OCI-LY7 (cell line): ENCODE measurements around the gene MTUS2. TPM values are rescaled to one million over a fixed set of nuclear protein-coding genes. Genes with fewer than 3 reads are reported as not detected.

Source experiments
- BruUV-seq: library from RNA; stranded (reverse); fragments of 400-500 nt; replicated peaks from 2 replicates; lab custom pipeline; 2021; lab: Mats Ljungman, UMichigan
- CTCF ChIA-PET: fragments of 300-600 bp; sonication (Branson Sonifier 250); formaldehyde crosslinking; loops from one replicate; lab custom pipeline; 2022; ENCODE audit warnings: antibody characterized with exemption; ENCODE audit not compliant: unreplicated experiment; lab: Charles Lee
- POLR2A ChIA-PET: fragments of 300-600 bp; sonication (Branson Sonifier 250); formaldehyde crosslinking; loops from one replicate; lab custom pipeline; 2022; ENCODE audit warnings: antibody characterized with exemption; lab: Charles Lee
- DNase-seq: peaks from one replicate; pipeline ENCODE4 v3.0.0-alpha.2; 2015; ENCODE audit warnings: low spot score
- H2AFZ ChIP-seq: fragments of 200-600 bp; sonication (generic), shearing (Covaris generic); 2 replicates; pipeline ENCODE4 v1.6.1; 2014; ENCODE audit warnings: mild to moderate bottlenecking, antibody characterized with exemption, low read length, moderate library complexity
- H3K27ac ChIP-seq: fragments of 200-600 bp; sonication (generic); 2 replicates; pipeline ENCODE4 v1.5.1; 2014; ENCODE audit warnings: mixed run types, low read depth, mild to moderate bottlenecking, moderate library complexity, low read length, inconsistent platforms; ENCODE audit not compliant: poor library complexity, severe bottlenecking
- H3K36me3 ChIP-seq: fragments of 200-600 bp; sonication (generic); 2 replicates; pipeline ENCODE4 v1.6.1; 2014; ENCODE audit warnings: mild to moderate bottlenecking, antibody characterized with exemption, low read length, moderate library complexity, mixed read lengths; ENCODE audit not compliant: insufficient read depth
- H3K4me1 ChIP-seq: fragments of 200-600 bp; sonication (generic); 2 replicates; pipeline ENCODE4 v1.5.1; 2014; ENCODE audit warnings: mild to moderate bottlenecking, low read length; ENCODE audit not compliant: insufficient read depth, poor library complexity, severe bottlenecking
- H3K4me2 ChIP-seq: fragments of 200-600 bp; sonication (generic); 2 replicates; pipeline ENCODE4 v1.6.1; 2014; ENCODE audit warnings: mild to moderate bottlenecking, low read length
- H3K4me3 ChIP-seq: fragments of 200-600 bp; sonication (generic); 2 replicates; pipeline ENCODE4 v1.5.1; 2014; ENCODE audit warnings: mild to moderate bottlenecking, low read depth, low read length; ENCODE audit not compliant: poor library complexity, severe bottlenecking
- H3K79me2 ChIP-seq: fragments of 200-600 bp; sonication (generic); 2 replicates; pipeline ENCODE4 v1.6.1; 2016; ENCODE audit warnings: low read depth, mild to moderate bottlenecking, low read length, moderate library complexity, mixed read lengths; ENCODE audit not compliant: insufficient read depth
- H3K9me2 ChIP-seq: fragments of 200-600 bp; sonication (generic); 2 replicates; pipeline ENCODE4 v1.6.1; 2016; ENCODE audit warnings: mild to moderate bottlenecking, low read length, mixed read lengths; ENCODE audit not compliant: insufficient read depth
- H3K9me3 ChIP-seq: fragments of 200-600 bp; sonication (generic); 2 replicates; pipeline ENCODE4 v1.6.1; 2014; ENCODE audit warnings: mild to moderate bottlenecking, mixed run types, low read length, mixed read lengths
- H4K20me1 ChIP-seq: fragments of 200-600 bp; sonication (generic); 2 replicates; pipeline ENCODE4 v1.6.1; 2014; ENCODE audit warnings: mild to moderate bottlenecking, antibody characterized with exemption, low read length, moderate library complexity, mixed read lengths; ENCODE audit not compliant: insufficient read depth
- EZH2phosphoT487 ChIP-seq: fragments of 200-600 bp; sonication (generic); IDR thresholded peaks from 2 replicates; pipeline ENCODE4 v1.6.1; 2018; ENCODE audit warnings: low read depth, borderline replicate concordance, mild to moderate bottlenecking, mixed run types, antibody characterized with exemption, low read length, moderate library complexity, mixed read lengths
- intact Hi-C: fragments of 100-400 bp; cut with micrococcal nuclease; formaldehyde crosslinking; loops from one replicate; pipeline ENCODE4 v1.10.0; 2022; ENCODE audit not compliant: unreplicated experiment
- total RNA-seq, 2 experiments: library from RNA; depleted of rRNA in 1 of 2; stranded (reverse); fragments of >200 nt in 1 of 2; shearing (Covaris generic) in 1 of 2; gene quantifications; 2 replicates each; pipeline ENCODE4 v1.2.3, GENCODE V29; 2014 to 2022
- TF ChIP-seq, protein P1 (sequence below): fragments of 200-600 bp; sonication (generic); conservative IDR thresholded peaks from 2 replicates; pipeline ENCODE4 v1.5.1; 2014; ENCODE audit warnings: mild to moderate bottlenecking, antibody characterized with exemption, low read length, moderate library complexity, mixed read lengths

The MTUS2 gene
- total RNA-seq, 2 experiments from 2014 or later = 0.16 to 9.8 TPM

GRCh38 chr13:29294821-29295220 lies 474.7 kb downstream of the MTUS2 start:
- H3K79me2 ChIP-seq = no peaks in the 10 kb centered on the region
- H3K4me1 ChIP-seq = no peaks in the 10 kb centered on the region
- DNase-seq = no peak
- H3K9me2 ChIP-seq = no peaks in the 10 kb centered on the region
- ChIA-PET POLR2A (interaction anchor here (0.7 to 1.0 kb wide), 2 partner anchors 11 to 137 kb away, joined by 3 to 6 read pairs; no protein-coding TSS in a partner anchor), CTCF (no interaction called here)
- no peak overlapping the region for H3K27ac ChIP-seq
- H2AFZ ChIP-seq = no peak overlapping the region
- intact Hi-C loops = no loop called here
- no peaks in the 10 kb centered on the region for H4K20me1 ChIP-seq
- H3K4me2 ChIP-seq = no peak overlapping the region
- TF ChIP-seq, protein P1, sequence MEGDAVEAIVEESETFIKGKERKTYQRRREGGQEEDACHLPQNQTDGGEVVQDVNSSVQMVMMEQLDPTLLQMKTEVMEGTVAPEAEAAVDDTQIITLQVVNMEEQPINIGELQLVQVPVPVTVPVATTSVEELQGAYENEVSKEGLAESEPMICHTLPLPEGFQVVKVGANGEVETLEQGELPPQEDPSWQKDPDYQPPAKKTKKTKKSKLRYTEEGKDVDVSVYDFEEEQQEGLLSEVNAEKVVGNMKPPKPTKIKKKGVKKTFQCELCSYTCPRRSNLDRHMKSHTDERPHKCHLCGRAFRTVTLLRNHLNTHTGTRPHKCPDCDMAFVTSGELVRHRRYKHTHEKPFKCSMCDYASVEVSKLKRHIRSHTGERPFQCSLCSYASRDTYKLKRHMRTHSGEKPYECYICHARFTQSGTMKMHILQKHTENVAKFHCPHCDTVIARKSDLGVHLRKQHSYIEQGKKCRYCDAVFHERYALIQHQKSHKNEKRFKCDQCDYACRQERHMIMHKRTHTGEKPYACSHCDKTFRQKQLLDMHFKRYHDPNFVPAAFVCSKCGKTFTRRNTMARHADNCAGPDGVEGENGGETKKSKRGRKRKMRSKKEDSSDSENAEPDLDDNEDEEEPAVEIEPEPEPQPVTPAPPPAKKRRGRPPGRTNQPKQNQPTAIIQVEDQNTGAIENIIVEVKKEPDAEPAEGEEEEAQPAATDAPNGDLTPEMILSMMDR = no peak
- no peak for TF ChIP-seq EZH2phosphoT487
- H3K4me3 ChIP-seq = no peak overlapping the region
- H3K36me3 ChIP-seq = no peaks in the 10 kb centered on the region
- BruUV-seq = no TSS peak
- no peaks in the 10 kb centered on the region for H3K9me3 ChIP-seq

- Histone ChIP-seq H4K20me1 (no peaks in the 10 kb centered on the region), H3K36me3 (no peaks in the 10 kb centered on the region), H3K79me2 (no peaks in the 10 kb centered on the region), H3K4me3 (no peak overlapping the region), H2AFZ (no peak overlapping the region), H3K27ac (no peak overlapping the region), H3K9me2 (no peaks in the 10 kb centered on the region), H3K4me2 (no peak overlapping the region), H3K4me1 (no peaks in the 10 kb centered on the region), H3K9me3 (no peaks in the 10 kb centered on the region)
- intact Hi-C loops = no loop called here
- CTCF ChIA-PET = no interaction called here
- DNase-seq = no peak
- POLR2A ChIA-PET = no interaction called here
- no TSS peak for BruUV-seq
- TF ChIP-seq, protein P1 = no peak
- TF ChIP-seq EZH2phosphoT487 = no peak
Observed at GRCh38 chr13:29301027-29301426, 480.9 kb downstream of the MTUS2 start.

DNA sequence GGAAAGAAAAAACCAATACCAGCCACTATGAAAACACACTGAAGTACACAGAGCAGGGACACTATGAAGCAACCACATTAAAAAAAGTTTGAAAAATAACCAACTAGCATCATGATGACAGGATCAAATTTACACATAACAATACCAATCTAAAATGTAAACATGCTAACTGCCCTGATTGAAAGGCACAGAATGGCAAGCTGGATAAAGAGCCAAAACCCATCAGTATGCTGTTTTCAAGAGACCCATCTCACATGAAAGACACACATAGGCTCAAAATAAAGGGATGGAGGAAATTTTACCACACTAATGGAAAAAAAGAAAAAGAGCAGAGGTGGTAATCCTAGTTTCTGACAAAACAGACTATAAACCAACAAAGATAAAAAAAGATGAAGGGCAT lies 484.0 kb downstream of the MTUS2 start:
- no TSS peak for BruUV-seq
- CTCF ChIA-PET = no interaction called here

More for the DNA sequence above, 484.0 kb downstream of the MTUS2 start:
- no peak for DNase-seq
- no peak overlapping the region for H2AFZ ChIP-seq
- H3K27ac ChIP-seq = no peak overlapping the region
- no peaks in the 10 kb centered on the region for H3K36me3 ChIP-seq
- H3K4me3 ChIP-seq = no peak overlapping the region
- intact Hi-C loops = no loop called here
- no peaks in the 10 kb centered on the region for H3K9me2 ChIP-seq
- no peaks in the 10 kb centered on the region for H3K79me2 ChIP-seq
- POLR2A ChIA-PET = no interaction called here
- H3K4me1 ChIP-seq = no peaks in the 10 kb centered on the region
- no peaks in the 10 kb centered on the region for H3K9me3 ChIP-seq
- H4K20me1 ChIP-seq = no peaks in the 10 kb centered on the region
- H3K4me2 ChIP-seq = no peak overlapping the region
- TF ChIP-seq, protein P1 = no peak
- no peak for TF ChIP-seq EZH2phosphoT487
